Measurements from ENCODE around the gene LRRC34.

Gene LRRC34, protein sequence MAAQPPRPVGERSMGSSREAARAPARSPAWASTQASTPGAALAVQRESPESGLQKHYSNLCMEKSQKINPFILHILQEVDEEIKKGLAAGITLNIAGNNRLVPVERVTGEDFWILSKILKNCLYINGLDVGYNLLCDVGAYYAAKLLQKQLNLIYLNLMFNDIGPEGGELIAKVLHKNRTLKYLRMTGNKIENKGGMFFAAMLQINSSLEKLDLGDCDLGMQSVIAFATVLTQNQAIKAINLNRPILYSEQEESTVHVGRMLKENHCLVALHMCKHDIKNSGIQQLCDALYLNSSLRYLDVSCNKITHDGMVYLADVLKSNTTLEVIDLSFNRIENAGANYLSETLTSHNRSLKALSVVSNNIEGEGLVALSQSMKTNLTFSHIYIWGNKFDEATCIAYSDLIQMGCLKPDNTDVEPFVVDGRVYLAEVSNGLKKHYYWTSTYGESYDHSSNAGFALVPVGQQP

DNA sequence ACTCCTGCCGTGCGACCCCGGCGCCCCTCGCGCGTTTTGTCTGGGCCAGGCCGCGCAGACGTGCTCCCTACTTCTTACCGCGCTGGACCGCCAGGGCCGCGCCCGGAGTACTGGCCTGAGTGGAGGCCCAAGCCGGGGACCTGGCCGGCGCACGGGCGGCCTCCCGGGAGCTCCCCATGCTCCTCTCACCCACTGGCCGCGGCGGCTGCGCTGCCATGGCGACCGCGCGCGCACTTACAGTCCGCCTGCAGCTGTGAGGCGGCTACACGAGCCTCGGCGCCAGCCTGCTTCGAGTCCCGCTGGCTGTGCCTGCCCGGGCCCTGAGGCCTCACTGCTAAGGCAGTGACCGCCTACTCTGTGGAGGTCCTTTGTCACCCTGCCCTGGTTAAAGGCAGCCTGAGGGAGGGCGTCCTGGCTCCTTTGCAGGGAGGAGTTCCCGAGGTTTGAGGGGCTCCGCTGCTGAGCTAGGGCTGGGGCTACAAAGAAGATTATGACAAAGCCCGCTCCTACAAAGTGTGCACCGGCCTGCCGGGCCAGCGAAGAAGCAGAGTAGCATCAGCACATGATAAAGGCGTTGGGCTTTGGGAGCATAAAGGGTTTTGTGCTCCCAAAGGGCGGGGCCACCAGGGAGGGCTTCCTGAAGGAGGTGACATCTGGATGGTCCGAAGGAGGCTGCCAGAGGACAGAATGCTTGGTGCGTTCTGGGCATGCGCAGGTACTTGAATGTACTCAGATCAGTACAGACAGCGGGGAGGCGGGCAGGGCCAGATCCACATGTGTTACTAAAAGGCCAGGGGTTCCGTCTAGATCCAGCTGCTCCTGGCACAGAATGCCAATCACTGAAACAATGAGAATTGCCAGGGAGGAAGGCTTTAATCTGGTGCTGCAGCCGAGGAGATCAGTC is at the start of gene LRRC34, which contains the start of gene LRRIQ4:
Gene LRRC34 (minus strand): TSS at position 573 of the 904 bp plus-strand sequence. CDS start 356 bp downstream, at position 217.
Gene LRRIQ4 (plus strand): TSS at position 539 of the 904 bp plus-strand sequence. CDS start 9,052 bp downstream, outside the sequence.
- peak; percentile 78 for DNase-seq

DNA sequence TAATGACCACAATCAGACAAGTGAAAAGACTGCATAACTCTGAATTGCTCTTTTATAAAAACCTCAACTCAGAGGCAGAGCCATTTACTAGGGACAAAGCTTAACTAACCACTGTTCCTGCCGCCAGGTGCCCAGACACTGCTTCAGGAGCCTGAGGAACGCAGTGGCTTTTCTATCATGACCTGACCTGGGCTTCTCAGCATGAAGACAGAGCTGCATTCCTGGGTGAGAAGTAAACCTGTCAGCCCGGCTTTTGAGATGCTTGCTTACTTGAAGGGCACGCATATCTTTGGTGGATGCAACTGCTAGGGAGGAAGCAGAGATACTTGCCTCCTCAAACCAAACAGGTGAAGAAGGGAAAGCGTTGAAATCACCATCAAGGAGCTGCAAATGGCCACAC is 49.2 kb upstream of the LRRC34 start:
- DNase-seq = no peak

DNA sequence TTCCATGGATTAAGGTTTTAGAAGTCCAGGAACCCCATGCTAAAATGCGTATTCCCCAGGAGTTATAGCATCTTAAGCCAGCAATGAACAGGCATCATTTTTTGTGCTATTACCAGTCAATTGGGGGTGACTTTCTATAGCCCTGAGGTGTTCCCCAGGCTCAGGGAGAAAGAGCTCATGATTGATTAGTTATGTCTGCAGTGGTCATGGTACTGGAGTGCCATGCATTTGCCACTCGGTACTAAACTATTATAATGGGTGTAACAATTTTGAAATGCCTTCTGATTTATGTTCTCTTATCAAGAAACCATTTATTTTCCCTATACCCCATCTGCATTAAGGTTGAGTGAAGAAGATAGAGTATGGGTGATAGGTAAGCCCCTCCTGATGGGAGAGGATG is 45.1 kb upstream of the LRRC34 start:
- DNase-seq = no peak

DNA sequence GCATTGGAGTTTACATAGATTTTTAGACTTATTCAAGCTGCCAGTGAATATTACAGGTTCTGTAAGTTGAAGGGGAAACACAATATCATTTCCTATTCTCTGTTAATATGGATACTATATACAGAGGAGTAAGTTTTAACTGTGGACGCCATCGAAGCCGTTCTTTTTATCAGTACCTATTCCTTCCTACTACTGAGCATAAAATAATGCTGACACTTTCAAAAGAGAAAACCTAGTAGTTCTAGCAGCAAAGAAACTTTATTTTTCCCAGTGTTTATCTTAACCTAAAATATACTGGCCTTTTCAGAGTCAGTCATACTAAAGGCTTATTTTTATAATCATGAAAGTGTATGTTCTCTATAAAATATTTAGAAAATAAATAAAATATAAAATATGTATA is 42.8 kb upstream of the LRRC34 start:
- no peak for DNase-seq

DNA sequence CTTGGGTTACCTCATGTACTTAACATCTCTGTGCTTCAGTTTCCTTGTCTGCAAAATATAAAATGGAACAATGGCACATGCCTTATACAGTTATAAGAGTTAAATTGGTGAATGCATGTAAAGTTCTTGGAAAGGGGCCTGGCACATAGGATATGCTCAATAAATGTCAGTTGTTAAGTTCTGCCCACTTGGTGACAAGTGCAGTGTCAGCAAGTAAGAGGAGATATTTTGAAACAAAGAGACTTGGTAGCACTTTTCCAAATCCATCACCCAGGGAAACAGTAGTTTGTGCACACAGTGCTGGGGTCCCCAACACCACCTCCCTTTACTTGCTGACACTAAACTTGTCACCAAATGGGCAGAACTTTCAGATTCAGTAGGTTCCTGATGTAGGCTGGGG is 37.9 kb upstream of the LRRC34 start:
- DNase-seq = no peak

DNA sequence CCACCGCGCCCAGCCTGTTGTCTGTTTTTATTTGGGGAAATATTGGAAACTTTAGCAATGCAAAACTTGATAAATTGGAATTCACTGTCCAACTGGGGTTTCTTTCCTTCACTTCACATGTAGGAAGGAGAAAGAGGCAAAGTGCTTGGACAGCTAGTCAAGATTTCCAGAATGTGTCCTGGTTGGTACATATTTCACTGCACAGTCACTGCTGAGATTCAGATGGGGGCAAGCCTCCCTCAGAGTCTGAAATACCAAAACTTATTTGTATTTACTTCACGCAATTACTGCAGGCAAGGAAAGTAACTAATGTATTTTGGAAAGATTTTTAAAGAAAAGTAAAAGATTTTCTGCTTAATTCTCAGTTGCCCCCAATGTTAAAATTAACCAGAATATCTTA is 36.0 kb upstream of the LRRC34 start:
- no peak for DNase-seq

DNA sequence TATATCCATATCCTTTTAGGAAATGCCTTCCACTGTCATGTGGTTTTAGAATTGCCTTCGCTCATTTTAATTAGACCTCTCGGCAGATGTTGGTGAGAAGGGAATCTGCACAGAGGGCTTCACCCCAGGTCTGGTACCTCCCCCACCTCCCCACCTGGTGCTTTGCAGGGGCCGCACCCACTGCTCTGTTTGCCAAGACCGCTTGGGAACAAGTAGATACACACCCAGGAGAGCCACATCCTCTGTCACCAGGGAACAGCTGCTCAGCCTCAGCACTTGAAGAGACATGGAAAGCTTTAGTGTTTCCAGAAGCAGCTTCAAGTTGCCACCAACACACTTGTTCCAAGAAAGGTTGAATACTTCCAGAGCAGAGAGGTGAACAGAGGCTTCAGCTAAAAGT is 35.2 kb upstream of the LRRC34 start:
- peak; percentile 90 for DNase-seq

DNA sequence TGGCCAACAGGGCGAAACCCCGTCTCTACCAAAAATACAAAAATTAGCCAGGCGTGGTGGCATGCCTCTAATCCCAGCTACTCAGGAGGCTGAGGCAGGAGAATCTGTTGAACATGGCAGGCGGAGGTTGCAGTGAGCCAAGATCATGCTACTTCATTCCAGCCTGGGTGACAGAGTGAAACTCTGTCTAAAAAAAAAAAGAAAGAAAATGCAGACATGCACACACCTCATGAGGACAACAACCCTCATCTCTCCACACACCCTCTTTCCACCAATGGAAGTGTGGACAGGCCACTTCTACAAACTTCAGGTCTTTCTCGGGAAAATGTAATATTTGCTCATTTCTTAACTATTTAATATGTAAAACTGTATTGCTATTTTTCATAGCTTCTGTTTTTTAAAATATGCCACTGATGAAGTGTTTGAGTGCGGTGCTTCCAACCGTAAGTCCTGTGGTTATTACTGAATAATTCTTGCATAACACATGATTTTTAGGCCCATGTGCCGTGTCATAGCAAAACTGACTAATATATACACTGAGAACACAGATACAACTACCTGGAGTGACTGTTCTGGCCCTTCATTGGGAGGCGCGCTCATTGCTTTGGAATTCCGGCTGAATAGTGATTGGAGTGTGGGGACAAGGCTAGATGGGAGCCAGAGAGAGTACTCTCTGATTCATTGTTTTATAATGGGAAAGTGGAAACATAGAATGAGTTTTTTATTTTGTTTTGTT is 33.9 kb upstream of the LRRC34 start:
- DNase-seq = no peak

DNA sequence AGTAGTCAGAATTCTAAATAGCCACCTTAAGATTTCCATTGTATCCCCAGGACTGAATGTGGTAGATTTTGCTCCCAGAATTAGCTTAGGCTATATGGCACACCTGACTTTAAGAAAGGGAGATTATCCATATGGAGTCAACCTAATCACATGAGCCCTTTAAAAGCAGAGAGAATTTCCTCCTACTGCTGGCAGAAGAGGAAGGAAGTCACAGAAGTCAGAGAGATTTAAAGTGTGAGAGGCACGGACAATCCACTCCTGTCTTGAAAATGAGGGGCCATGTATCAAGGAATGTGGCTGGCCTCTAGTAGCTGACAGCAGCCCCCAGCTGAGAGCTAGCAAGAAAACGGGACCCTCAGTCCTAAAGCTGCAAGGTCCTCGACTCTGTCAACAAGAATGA is 30.3 kb upstream of the LRRC34 start:
- DNase-seq = no peak

DNA sequence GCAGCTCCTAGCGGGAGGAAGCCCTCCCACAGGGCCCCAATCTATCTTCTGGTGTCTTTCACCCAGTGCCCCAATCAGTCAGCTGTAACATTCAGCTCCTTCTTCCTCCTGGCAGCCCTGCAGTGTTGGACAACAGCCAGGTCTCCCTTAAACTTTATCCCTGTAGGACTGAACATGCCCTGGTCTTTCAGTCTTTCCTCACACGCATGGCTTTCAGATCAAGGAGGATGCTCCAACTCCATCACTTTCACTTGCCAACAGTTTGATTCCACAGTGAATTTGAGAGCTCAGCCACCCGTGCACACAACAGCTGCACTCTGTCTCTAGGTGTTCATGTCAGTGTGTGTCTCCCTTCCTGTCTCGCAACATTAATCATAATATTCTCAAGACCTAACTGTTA is 28.5 kb upstream of the LRRC34 start:
- peak; percentile 47 for DNase-seq

DNA sequence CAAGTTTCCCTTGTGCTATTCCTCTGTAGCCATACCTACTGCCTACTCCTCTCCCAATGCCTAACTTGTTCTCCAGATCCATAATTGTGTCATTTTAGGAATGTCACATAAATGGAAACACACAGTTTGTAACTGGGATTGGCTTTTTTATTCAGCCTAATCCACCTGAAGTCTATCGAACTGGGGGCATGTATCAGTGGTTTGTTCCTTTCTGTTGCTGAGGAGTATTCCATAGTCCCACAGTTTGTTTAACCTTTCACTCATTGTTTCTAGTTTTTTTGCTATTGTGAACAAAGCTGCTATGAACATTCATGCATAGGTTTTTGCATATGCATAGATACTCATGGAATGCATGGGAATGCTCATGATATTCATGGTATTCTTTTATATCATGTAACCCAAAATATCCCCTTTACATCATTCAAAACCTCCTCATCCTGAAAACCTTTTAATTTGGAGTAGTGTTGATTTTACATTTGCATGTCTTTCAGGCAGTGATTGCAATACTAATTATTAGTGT is 25.9 kb upstream of the LRRC34 start:
- DNase-seq = no peak

DNA sequence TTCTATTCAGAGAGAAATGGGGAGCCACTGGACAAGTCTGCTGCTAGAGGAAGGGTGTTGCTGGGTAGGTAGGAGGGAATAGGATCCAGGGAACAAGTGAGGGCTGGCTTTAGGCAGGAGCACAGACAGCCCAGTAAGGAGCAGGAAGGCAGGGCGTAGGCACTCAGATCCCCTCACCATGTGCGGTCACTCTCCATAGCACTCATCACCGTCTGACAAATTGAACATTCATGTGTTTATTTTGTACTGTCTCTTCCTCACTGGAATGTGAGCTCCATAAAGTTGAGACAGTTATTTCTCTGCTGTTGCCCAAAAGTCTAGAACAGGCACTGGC is 24.2 kb upstream of the LRRC34 start:
- no peak for DNase-seq

DNA sequence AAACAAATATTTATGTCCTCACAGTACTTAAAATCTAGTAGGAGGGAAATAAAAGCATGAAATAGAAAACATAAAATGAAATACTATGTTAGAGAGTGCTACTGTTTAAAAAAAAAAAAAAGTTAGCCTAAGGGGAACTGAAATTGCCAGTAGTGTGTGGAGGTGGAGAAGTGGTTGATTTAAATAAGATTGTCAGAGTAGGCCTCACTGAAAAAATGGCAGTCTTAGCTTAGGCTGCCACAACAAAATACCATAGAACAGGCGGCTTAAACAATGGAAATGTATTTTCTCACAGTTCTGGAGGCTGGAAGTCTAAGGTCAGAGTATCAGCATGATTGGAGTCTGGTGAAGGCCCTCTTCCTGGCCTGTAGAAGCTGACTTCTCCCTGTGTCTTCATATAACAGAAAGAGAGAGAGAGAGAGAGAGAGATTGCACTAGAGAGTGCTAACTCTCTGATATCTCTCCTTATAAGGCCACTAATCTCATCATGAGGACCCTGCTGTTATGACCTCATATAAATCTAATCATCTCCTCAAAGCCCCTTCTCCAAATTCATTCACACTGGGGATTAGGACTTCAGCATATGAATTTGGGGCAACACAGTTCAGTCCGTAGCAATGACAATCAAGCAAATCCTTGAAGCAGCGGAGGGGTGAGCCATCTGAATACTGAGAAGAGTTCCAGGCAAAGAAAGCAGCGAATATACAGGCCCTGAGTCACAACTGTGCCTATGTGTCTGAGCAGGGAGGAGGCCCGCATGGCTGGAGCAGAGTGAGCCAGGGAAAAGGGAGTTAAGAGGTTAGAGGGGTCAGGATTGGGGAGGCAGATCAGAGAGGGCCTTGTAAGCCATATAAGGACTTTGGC is 23.6 kb upstream of the LRRC34 start:
- no peak for DNase-seq

DNA sequence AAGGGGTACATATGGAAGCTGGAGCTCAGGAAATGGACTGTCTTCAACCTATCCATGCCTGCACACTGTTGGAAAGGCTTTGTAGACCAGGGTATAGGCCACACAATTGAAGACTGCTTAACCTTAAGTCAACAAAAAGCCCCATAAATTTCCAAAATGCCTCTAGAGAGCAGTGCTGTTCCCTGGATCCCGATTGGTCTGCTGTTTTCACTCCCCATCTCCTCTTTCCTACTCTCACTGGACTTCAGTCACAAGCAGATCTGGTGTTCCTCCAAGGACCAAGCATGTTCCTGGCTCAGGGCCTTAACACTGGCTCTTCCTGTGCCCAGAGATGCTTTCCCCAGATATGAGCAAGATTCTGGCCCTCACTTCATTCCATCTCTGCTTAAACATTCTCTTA is 22.8 kb upstream of the LRRC34 start:
- no peak for DNase-seq

DNA sequence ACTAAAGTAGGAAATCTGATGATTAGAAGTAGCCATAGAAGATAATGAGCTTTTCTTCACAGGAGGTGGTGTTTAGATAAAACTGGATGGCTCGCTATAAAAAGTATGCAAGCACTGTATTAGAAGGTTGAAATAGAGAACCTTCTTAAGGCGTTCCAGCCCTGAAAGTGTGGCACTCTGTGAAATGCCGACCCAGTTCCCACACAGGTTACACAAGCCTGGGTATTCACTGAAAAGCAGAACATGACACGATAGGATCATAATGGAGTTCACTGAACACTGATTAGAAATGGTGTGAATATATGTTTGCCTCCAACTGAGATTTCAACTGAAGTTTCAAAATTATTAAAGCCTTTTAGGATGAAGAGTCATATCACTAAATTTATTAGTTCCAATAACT is 15.0 kb upstream of the LRRC34 start:
- DNase-seq = no peak

DNA sequence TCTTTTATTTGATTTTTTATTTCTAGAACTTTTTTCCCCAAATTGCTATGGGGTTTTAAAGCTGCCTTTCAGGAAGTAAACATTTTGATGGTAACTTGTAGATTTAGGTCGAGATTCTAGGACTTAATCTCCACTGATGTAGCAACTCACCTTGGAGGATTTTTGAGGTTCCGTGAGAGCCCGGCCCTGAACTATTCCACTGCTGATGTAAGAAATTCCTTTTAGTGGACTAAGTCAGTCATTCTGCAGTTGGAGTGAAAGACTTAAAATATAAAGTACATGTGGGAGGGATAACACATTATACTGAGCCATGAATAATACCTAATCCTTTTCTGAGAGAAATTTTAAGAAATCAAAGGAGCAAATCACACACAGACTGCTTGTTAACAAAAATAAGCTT is 12.6 kb upstream of the LRRC34 start:
- no peak for DNase-seq

DNA sequence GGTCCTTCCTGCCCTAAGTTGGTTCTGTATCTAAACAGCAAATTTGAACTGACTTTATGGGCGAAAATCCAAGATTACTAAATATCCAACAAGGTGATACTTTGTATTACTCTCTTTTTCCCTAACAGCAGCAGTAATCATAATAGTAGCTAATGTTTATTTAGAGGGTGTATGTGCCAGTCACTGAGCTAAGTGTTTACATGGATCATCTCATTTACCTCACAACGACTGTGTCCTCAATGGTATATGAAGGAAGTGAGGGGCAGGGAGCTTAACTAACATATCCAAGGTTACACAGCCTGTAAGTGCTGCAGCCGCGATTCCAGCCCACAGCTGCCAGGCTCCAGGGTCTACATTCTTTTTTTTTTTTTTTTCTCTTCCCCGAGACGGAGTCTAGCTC is 10.3 kb upstream of the LRRC34 start:
- DNase-seq = no peak

DNA sequence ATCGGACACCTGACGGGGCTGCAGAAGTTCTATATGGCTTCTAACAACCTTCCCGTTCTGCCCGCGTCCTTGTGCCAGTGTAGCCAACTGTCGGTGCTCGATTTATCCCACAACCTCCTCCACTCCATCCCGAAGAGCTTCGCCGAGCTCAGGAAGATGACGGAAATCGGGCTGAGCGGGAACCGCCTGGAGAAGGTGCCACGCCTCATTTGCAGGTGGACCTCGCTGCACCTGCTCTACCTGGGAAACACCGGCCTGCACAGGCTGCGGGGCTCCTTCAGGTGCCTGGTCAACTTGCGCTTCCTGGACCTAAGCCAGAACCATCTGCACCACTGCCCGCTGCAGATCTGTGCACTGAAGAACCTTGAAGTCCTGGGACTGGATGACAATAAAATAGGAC is 9.8 kb upstream of the LRRC34 start:
- no peak for DNase-seq

DNA sequence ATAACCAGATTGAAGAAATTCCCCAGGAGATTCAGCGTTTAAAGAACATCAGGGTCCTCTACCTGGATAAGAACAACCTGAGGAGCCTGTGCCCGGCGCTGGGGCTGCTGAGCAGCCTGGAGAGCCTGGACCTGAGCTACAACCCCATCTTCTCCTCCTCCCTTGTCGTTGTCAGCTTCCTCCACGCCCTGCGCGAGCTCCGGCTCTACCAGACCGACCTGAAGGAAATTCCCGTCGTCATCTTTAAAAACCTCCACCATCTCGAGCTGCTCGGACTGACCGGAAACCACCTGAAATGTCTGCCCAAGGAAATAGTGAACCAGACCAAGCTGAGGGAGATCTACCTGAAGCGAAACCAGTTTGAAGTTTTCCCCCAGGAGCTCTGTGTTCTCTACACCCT is 9.4 kb upstream of the LRRC34 start:
- DNase-seq = no peak

DNA sequence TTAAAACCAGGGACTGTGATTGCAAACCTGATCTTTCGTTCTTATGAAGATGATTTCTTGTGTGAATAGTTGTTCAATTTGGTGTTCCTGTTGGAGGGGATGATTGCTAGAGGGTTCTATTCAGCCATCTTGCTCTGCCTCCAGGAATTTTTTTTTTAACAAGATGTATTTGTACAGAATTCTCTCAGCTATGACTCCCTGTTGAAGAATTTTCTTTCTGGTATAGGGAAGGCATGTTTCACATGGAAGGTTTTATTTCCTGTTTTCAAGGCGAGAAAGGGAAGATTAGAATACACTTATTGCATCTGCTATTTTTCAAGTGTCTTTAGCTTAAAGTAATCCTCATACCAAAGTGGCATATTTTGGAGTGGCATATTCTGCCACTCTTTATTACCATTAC is 5.6 kb upstream of the LRRC34 start:
- no peak for DNase-seq

DNA sequence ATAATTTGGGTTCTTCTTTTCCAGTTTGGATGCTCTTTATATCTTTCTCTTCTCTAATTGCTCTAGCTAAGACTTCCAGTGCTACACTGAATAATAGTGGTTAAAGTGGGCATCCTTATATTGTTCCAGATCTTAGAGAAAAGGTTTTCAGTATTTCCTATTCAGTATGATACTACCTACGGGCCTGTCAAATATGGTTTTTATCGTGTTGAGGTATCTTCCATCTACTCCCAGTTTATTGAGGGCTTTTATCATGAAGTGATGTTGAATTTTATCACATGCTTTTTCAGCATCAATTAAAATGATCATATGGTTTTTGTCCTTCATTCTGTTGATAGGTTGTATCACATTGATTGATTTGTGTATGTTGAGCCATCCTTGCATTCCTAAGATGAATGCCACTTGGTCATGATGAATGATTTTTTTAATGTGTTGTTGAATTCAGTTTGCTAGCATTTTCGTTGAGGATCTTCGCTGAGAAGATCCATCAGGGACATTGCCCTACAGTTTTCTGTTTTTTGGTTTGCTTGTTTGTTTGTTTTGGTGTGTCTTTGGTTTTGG is 3.0 kb upstream of the LRRC34 start:
- DNase-seq = no peak
